GM18508 (cell line): ENCODE measurements around the gene KLK8.

Experiments used
- ATAC-seq: cut with Tn5 transposase; IDR thresholded peaks from one replicate; pipeline ENCODE4 v1.9.1; 2021; ENCODE audit warnings: moderate number of reproducible peaks; ENCODE audit not compliant: insufficient read depth, unreplicated experiment

KLK8 gene

DNA sequence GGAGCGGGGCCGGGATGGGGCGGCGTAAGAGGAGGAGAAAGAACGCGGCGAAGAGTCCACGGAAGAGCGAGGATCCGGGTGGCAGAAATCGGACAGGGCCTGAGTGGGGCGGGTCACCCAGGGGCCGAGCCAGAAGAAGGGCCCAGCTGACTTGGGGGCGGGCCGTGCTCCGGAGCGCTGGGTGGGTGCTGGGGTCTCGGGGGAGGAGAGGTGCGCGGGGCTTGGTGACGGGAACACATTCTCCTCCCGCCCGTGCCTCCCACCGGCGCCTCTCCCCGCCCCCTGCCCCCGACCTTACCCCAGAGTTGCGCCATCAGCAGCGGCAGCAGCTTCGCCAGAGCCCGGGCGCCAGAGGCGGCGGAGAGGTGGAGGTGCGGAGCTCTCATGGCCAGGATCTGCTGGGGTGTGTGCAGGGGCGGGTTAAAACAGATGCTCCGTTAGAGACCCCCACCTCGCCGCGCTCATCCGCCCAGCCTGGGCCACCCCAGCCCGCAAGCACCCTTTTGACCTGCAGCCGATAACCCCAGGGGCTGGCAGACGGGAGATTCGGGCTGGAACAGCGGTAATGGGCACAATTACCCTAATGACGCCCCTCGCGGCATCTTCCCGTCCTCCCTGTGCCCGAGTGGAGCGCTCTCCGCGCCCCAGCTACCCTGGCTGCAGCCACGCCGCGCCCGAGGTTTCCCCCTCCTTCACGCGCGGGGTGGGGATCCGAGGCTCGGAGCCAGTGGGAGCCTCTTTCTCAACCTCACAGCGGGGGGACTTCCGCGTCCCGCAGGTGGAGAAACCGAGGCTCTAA is 17.5 kb upstream of the KLK8 start:
- no peak for ATAC-seq

DNA sequence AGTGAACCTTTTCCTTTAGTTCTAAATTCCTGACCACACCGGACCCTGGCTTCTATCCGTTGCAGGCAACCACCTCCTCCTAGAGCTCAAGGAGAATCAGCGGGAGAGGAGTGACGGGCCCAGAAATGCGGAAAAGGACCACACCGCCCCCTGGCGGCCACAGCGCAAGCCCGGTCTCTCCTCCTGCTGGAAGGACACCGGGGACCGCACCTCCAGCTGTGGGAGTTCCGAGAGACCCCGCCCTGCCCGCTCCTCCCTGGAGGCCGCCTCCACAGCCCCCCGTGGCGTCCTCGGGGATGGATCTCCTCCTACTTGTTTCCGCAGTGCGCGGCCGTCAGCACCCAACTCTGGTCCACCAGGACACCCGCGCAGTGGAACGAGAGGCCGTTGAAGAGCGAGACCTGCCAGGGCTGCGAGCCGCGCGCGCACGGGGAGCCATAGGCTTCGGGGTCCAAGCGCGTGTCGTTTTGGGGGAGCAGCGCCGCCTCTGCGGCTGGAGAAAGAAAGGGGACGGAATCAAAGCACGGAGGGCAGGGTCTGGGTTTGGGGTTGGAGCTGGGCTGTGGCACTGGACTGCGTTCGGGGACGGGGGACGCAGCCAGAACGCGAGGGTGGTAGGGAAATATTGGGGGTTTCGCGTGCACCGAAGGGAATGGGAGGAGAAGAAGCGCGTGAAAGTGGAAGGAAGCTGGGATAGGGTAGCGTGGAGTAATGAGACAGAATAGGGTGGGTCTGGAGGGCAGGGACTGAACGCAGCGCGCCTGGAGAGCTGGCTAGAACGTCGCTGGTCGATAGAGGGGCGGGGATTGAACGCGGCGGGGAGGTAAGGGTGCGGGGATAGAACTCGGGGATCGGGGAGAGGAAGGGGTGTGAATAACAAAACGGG is 15.6 kb upstream of the KLK8 start:
- ATAC-seq: no peak

DNA sequence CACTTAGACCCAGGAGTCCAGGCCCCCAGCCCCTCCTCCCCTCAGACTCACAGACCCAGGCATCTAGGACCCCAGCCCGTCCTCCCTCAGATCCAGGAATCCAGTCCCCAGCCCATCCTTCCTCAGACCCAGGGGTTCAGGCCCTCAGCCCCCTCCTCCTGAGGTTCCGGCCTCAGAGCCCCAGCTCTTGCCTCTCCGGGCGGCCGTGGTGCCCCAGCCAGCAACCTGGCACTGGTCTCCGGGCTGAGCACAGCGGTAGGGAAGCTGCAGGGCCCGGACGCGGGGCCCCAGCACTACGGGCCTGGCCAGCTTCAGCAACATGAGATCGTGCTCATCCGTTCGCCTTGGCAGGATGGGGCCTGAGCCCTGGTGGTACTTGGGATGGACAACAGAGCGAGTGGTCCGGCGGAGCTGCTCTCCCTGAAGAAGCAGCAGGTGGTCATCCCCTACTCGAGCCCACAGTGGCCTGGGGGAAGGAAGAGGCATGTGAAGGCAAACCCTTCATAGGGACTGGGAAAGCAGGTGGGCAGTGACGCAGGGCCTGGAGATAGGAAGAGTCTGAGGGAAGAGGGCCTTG is 14.4 kb upstream of the KLK8 start:
- ATAC-seq: no peak

DNA sequence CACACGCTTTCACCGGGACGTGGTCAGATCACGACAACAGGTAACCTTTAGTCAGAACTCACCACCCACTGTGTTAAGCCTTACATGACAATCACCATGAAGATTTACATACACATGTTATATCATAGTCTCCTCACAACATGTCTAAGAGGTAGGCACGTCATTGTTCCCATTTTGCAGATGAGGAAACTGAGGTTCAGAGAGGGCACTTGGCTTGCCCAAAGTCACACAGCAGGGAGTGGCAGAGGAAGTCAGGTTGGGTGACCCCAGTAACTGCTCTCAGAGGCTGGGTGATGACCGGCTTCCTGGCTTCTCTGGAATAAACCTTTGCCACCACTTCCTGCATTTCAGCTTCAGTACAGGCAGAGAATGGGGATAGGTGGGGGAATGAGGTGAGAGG is 12.8 kb upstream of the KLK8 start:
- ATAC-seq: no peak

DNA sequence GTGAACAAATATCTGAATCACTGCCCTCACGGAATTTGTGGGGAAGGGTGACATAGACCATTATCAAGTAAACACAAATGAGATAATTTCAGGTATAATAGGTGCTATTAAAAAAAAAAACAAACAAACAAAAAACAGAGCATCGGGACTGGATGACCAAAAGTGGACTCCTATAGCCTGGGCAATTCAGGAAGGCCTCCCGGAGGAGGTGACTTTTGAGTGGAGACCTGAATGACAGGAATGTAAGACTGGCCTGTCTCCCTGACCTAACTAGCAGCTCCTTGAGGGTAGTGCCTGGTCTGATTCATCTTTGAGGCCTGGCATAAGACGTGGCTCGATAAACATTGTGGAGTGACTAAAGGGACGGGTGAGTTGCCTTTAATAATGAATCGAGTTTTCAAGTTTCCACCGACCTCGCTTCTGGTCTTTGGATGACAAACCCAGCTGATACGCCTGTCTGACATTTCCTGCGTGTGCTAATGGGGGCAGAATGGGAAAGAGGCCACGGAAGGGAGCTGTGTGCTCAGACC is 11.3 kb upstream of the KLK8 start:
- ATAC-seq: no peak

DNA sequence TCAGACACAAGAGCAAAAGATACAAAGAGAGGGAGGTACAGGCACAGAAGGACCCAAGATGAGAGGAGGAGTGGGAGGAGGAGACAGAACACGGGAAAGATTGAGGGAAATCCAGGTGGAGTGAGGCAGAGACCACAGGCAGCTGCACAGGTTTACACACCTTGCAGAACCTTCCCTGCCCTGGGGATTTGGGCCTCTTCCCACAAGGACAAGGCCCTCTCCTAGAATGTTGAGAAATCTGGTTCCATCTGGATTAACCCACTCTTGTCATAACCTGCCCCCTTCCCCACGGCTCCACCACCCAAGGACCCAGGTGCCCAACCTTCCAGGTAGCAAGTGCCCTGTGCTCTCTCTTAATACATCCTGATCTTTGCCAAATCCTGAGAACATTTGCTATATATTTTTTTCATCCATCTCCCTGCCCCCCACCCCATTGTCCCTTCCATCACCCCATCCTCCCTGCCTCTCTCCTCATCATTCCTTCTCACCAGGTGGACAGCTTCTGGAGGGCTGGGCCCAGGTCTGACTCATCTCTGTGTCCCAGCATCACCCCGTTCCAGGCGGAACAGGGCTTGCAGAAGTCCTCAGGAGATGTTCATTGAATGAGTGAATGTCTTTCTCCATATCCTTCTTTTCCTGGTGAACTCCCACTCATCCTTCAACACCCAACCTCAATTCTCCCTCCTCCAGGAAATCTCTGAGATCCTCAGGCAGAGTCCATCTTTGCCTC is 8.8 kb upstream of the KLK8 start:
- ATAC-seq: no peak

DNA sequence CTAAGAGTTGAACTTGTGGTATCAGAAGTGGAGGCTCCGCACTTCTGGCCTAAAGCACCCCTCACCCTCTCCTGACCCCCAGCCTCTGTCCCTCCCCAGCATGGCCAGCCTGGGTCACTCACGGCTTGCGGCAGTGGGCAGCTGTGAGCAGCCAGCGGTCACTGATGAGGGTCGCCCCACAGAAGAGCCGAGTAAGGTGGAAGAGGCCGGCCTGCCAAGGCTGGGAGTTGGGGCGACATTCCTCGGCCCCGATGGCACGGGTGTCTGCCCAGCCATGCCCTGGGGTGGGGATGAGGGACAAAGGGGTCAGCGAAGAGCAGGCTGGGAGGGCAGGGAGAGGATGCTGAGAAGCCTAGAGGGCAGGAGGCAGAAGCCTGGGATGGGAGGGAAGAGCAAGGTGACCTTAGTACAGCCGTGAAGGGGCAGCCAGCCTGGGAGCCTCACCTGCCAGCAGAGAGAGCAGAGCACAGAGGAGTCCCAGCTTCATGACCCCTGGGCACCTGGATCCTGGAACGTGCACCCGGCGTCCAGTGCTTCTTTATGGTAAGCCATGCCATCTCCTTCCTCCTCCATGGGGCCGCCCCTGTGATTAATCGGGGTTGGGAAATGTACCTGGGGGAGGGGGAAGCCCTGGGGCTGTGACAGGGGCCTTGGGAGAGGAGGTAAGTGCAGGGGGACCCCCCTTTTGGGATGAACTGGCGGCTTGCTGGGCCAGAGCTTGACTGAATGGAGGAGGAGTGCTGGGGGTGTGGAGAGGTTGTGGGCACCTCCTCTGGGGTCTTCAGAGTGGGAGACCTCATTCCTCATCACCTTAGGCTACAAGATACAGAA is 7.9 kb upstream of the KLK8 start:
- no peak for ATAC-seq

DNA sequence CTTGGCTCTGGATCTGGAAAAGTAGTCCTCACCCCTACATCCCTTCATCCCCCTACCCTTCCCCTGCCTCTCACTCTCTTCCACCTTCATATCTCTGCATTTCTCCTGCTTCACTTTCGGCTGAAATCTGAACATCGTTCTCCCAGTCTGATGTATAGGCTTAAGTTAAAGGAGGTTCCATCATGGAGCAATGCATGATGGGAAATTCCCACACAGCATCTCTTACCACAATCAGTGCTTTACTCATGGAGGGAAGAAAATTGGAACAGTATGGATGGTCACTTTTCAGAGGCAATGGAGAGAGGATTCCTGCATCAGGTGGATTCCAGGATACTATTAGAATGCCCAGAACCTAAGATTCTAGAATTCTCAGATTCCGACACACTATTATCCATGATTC is 6.1 kb upstream of the KLK8 start:
- no peak for ATAC-seq

DNA sequence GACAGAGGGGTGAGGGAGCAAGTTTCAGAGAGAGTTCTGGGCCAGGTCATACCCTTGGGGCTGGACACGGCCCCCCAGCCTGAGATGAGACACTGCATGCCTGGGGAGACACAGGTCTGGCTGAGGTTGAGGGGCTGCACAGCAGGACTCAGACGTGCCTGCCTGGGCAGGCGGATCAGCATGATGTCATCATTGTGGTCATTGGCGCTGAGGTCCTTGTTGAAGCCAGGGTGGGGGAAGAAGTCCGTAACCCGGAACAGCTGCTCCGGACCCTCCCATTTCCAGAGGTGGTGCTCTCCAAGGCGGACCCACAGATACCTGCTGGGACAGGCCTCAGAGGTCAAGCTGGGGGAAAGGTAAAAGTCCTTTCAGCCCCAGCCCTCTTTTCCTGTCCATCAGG is 5.0 kb upstream of the KLK8 start:
- ATAC-seq: no peak

DNA sequence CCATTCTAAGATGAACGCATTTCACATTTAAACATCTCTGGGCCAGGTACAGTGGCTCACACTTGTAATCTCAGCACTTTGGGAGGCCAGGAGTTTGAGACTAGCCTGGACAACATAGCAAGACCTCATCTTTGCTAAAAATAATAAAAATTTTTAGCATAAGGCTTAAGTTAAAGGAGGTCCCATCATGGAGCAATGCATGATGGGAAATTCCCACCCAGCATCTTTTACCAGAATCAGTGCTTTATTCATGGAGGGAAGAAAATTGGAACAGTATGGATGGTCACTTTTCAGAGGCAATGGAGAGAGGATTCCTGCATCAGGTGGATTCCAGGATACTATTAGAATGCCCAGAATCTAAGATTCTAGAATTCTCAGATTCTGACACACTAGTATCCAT is 3.8 kb upstream of the KLK8 start:
- ATAC-seq: no peak

DNA sequence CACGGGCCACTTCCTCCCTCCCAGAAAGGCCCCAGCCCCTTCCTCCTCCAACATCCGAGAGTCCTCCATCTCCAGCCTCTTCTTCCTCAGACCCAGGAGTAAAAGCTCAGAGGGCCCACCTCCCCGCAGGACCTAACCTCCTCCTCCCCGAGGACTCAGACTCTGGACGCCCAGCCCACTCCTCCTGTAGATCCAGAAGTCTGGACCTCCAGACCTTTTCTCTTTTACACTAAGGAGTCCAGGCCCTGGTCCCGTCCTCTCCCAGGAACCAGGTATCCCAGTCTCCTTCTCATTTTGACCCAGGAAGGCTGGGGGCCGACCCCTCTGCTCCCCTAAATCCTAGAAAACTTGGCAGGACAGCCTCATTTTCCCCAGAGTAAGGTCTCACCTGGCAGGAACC is 1.9 kb upstream of the KLK8 start:
- ATAC-seq: no peak

DNA sequence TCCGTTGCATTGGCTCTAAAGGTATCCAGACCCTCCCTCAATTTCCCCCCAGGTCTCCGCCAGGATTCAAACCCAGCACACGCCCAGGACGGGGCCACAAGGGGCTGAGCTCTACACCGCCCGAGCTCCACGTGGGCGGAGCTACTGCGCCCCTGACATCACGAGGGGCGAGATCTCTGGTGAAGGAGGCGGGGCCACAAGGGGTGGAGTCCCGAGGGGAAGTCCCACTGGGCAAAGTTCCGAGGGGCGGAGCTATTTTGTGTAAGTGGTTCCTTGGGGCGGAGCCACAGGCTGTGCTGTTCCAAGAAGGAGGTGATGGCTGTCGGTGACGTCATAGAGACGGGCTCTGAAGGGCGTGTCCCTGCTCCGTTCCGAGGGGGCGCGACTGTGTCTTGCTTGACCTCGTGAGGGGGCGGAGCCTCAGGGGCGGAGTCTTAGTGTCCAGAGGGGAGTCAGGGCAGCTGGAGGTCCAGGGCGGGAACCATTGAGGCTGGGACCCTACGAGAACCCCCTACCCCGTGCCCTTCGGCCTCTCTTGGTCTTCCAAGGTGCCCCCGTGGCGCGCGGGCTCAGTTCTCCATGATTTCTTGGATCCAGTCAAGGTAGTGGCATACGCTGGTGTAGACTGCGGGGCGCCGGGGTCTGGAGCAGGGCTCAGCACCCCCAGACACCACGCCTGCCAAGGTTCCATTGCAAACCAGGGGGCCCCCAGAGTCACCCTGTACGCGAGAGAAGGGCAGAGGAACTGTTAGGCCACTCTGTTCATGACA is 1.3 kb upstream of the KLK8 start:
- no peak for ATAC-seq

DNA sequence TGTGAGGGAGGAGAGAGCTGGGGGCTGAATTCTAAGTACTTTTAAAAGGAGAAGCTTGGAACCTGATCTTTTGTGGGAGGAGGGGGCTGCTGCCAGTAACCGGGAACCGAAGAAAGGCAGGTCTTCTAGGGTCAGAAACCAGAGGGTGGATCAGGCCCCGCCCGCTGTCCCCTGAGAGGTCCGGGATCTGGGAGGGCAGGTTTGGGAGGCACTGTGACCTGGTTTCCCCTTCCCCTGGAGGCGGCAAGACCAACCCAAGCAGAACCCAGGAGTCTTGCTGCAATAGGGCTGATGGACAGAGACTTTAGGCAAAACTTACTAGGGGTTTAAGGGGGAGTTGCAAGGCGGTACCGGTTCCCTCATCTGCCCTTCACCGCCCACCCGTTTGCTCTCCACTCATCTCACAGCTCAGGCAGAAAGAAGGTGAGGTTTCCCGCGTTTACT is 707 bp upstream of the KLK8 start:
- ATAC-seq: no peak

DNA sequence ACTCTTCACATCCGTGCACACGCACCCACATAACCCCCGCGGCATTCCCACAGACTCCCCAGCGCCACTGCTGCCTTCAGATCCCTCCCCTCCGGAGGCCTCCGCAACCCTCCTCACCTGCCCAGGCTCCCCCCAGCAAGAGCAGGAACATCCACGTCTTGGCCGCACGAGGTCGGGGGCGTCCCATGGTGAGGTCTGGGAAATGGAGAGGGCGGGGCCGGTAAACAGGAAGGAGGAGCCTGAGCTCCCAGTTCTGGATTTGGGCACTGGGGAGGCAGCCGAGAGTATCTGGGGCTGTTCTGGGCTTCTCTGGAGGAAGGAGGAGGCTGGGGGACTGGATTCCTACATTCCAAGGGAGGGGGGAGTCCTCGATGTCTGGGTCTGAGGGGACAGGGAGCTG is 423 bp downstream of the KLK8 start:
- no peak for ATAC-seq

DNA sequence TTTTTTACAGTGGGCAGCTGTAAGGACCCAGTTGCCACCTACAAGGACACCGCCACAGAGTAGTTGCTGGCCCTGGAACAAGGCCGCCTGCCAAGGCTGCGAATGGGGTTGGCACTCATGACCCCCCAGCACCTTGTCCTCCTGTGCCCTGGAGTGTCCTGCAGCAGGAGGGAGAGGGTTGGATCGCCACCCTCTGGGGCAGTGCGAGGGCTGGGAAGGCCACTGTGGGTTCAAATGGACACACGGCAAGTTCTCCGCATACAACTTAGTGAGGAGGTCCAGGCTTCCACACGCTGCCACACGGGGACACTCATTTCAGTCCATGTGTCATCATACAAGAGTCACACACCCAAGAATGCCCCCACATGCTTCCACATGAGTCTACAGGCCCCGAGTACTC is 978 bp downstream of the KLK8 start:
- no peak for ATAC-seq

DNA sequence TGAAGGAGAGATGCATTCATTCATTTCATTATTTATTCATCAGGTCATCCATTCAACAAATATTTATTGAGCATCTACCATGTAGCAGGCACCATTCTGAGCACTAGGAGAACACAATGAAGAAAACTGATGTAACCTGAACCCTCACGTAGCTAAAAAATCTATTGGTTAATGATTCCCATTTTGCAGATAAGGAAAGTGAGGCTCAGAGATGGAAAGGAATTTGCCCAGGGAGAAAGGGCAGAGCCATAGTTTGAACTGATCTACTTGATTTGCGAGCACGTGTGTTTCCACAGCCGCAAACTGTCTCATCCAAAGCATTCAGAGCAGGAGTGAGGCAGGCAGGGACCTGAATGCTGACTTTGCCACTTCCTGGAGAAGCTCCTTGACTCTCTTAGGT is 2.7 kb downstream of the KLK8 start:
- no peak for ATAC-seq

DNA sequence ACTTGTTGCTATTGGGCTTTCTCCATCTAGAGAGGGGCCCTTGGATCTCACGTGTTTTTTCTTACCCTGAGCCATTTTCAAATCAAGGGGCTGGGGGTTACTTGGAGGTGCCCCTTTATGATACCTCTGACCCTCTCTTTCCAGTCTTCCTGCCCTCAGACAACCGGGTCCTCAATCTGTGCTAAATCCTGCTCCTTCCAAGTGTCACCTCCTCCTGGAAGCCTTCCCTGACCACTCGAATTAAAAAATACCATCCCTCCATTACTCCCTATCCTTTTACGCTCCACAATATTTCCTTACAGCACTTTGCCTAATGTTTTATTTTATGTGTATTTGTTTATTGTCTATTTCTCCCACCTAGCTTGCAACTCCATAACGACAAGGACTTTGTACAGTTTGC is 3.3 kb downstream of the KLK8 start:
- no peak for ATAC-seq

DNA sequence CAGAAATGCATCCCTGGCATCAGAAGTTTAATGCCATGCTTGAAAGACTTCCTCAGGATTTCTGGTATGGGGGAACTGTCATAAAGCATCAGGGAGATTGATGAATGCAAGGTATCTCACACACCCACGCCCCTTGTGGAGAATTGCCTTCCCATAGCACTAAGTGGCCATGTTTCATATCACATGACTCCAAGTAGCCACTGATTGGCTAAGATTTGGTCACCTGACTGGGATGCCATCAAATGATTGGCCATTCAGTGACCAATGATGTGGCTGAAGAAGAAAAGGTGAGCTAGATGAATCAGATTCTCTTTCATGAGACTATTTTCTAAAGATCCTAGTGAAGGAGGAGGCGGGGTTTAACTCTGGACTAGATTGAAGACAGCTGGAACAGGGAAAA is 7.3 kb downstream of the KLK8 start:
- no peak for ATAC-seq

DNA sequence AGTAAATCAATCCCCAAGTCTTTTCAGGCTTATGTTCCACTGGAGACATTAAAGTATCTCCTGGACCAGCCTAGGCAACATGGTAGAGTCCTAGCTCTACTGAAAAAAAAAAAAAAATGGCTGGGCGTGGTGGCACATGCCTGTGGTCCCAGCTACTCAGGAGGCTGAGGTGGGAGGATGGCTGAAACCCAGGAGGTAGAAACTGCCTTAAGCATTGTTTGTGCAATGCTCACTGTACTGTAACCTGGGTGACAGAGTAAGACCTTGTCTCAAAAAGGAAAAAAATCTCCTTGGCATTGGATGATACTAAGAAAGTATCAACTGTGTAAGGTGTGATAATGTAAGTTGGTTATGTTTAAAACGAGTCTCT is 8.8 kb downstream of the KLK8 start:
- ATAC-seq: no peak
